GM18861 (cell line): ENCODE data around the gene ZFR2.
"Not testable (repeated sequence)": the region's sequence is repeated elsewhere in the genome, so short reads cannot be mapped to it uniquely, and the experiment has no call there.

Source experiments
- ATAC-seq: cut with Tn5 transposase; IDR thresholded peaks from one replicate; pipeline ENCODE4 v1.9.1; 2021; ENCODE audit not compliant: unreplicated experiment

The ZFR2 gene

DNA sequence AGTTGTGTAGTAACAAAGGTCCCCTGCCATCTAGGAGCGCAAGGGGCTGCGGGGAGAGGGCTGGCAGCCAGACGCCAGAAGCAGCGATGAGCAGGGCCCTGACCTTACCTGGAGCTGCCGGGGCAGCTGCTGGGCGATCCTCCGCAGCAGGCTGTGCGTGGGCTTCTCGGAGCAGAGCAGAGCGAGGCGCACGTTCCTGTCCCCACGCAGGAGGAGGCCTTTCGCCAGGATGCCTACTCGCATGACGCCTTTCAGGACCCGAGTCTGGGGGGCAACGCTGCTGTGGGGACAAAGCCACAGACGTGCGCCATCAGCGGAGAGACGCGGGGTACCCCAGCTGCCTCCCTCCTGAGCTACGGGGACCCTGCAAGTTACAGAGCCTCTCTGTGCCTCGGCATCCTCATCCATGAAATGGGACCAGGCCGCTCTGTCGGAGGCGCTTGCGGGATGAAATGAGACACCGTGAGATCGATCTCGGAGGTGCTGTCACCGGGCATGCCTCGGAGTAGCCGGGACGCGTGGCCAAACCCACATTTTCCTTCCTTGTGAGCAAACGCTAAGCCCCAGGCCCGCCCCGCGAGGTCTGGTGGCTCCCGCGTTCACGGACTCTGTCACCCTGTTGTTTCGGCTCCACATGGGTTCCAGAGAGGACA, 52.1 kb downstream of the ZFR2 start:
- no peak for ATAC-seq

DNA sequence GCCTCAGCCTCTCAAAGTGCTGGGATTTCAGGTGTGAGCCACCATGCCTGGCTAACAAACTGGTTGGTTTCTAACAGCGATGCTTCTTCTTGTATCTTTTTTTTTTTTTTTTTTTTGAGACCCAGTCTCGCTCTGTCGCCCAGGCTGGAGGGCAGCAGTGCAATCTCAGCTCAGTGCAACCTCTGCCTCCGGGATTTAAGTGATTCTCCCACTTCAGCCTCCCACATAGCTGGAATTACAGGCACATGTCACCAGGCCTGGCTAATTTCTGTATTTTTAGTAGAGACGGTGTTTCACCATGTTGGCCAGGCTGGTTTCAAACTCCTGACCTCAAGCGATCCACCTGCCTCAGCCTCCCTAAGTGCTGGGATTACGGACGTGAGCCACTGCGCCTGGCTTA, 52.7 kb downstream of the ZFR2 start:
- ATAC-seq = not testable (repeated sequence)

GRCh38 chr19:3814648-3815047, 54.2 kb downstream of the ZFR2 start:
- no peak for ATAC-seq

DNA sequence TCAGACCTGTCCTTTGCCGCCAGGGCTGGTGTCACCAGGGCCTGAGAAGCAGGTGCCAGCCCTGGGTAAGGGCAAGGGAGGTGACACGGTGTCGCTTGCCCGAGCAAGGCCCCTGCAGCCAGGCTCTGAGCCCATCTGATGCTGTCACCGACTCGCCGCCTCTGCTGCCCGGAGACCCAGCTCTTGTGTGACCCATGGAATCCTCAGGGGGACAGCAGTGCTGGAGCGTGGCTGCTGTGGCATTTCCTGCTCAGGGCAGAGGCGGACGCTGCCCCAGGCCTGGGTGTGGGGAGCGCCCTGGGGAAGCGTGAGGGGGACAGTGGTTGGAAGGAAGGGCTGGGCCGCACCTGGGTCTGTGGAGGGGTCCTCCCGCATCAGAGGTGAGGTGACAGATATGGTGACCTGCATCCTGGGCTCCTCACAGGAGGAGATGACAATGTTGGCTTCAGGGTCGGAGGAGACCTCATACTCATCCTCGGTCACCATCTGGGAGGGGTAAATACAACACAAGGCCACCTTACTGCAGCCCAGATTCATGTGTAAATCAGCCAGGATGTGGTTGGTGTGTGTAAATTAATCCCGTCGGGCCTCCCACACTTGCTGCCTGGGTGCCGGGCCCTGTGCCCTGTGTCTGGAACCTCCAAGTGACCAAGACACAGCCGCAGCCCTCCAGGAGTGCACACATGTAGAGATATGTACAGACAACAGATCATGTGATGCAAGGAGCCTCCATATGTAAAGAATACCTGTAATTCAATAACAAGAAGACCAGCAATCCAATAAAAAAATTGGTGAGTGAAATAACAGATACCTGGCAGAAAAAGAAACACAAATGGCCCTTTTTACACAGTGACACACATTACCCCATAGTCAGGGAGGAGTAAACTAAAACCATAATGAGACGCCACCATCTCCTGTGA, 55.1 kb downstream of the ZFR2 start:
- ATAC-seq = no peak

GRCh38 chr19:3810708-3811355, 58.0 kb downstream of the ZFR2 start:
- no peak for ATAC-seq

- ATAC-seq = peak; percentile 48
Measured at GRCh38 chr19:3809881-3810707, 58.7 kb downstream of the ZFR2 start.

GRCh38 chr19:3808420-3809143, 60.3 kb downstream of the ZFR2 start:
- no peak for ATAC-seq

DNA sequence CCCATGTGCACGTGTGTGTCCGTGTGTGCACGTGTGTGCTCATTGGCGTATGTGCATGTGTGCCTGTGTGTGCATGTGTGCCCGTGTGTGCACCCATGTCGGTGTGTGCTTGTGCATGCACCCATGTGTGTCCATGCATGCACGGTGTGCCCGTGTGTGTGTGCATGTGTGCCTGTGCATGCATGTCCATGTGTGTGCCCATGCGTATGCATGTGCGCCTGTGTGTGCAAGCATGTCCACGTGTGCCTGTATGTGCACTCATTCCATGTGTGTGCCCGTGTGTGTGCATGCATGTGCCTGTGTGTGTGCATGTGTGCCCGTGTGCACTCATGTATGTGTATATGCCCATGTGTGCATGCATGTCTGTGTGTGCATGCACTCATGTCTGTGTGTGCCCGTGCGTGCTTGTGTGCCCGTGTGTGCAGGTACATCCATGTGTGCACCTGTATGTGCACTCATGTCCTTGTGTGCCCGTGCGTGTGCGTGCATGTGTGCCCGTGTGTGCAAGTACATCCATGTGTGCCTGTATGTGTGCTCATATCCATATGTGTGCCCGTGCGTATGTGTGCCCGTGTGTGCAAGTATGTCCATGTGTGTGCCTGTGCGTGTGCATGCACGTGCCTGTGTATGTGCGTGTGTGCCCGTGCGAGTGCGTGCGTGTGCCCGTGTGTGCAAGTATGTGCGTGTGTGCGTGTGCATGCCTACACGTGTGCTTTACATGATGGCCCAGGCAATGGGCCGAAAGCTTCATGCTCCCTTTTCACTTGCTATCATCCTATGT, 61.1 kb downstream of the ZFR2 start:
- no peak for ATAC-seq

GRCh38 chr19:3807131-3807480, 61.7 kb downstream of the ZFR2 start:
- ATAC-seq = no peak

DNA sequence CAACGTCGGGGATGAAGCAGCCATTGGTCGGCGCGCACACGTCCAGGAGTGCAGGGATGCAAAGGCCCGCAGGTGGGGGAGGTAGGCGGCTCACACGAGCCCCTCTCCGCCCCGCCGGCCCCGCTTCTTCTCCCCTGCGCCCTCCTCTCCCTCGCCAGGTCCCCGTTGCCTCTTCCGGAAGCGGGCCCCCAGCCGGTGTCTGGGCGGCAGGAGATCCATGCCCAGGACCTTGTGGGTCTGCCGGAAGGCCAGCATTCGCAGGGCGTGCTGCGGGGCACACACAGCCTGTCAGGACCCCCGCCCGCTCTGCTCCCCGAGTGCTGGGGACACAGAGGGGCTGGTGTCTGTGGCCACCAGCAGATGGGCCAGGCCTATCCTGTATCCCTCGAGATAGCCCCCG, 63.0 kb downstream of the ZFR2 start:
- no peak for ATAC-seq

DNA sequence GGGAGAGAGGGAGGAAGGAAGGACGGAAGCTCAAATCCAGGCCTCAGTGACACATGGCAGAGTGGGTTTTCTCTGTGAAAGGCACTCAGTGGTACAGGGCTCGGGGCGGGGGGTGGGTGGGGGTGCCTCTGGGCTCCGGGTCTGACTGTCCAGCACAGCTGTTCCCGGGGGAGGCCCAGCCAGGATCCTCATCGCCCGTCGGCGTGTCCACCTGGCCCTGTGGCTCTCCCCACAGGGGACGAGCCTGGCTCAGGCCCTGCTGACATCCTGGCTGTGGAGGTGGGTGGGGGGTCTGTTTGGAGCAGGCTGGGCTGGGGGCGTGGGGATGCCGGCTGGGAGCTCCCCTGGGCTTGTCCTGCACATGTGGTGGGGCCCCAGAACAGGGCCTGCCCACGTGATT, 64.4 kb downstream of the ZFR2 start:
- no peak for ATAC-seq

DNA sequence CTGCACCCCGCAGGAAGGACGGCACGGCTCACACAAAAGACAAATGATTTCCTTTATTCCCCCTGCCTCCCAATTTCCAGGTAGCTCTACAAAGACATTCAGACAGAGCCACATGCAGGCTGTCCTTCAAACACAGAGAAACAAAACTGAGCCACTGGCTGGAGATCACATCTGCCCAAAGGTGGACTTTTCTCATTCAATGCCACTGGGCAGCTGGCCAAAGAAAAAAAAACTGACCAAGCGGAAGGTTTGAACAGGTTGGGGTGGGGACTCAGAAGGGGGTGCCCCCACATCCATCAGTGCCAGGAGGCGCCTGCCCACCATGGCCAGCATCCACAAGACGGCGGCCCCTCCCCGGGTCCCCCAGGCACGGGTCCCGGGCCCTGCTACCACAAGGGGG, 64.9 kb downstream of the ZFR2 start:
- ATAC-seq = no peak

DNA sequence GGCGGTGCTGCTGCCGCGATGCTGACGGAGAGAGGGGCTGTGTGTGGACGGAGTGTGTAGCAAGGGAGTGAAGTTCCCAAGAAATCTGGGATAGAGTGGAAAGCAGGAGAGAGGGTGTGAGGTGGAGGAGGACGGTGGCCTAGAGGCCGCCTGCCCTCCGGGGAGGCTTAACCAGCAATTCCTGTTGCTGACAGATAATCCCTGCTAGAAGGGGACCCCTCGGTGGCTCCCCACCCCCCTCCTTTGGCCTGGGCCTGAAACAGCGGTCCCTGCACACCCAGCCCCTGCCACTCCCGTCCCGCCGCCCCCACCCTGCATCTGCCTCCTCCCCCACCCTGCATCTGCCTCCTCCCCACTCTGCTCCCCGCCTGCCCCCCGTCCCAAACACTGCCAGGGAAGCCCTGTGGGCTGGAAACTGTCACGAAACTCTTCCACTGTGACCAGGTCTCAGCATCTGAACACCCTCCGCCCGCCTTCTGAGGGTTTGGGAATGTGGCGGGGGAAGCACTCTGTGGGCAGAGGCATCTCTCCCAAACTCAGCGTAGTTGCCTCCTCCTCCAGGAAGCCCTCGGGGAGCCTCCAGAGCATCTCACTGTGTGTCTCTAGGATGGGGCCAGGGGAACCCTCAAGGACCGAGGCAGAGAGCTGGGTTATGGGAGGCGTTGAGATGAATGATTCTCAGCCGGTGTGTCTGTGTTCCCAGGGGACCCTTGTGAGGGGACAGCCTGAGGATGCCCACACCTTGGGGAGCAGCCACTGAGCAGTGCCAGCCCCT, 65.5 kb downstream of the ZFR2 start:
- no peak for ATAC-seq

DNA sequence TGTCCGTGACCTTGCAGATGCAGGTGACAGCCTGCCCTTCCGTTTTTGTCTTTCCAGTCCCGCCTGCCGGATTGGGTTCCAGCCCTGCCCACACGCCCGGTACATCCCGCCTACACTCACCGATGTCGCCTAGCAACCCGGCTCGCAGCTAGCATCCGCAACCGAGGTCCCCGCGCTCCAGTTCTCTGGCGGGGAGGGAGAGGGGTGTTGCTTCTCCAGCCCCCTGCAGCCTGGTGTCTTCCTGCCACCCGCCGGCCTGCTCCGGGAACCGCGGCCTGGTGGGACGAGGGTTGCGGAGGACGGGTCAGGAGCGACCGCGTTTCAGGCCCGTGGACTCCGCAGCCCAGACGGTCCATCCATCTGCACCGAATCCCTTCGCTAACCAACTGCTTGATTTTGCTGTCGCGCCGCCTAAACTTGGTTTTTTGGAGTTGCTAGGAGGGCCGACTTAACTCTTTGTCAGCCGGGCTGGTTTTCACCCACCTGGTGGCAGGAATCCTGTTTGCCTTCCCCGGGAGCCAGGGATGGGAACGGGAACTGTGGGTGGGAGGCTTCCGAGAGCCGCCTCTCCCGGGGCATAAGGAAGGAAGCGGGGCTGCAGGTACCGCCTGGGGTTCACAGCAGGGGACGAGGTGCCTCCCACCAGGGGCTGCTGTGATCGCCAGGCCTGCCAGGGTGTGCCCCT, 67.3 kb downstream of the ZFR2 start:
- no peak for ATAC-seq

DNA sequence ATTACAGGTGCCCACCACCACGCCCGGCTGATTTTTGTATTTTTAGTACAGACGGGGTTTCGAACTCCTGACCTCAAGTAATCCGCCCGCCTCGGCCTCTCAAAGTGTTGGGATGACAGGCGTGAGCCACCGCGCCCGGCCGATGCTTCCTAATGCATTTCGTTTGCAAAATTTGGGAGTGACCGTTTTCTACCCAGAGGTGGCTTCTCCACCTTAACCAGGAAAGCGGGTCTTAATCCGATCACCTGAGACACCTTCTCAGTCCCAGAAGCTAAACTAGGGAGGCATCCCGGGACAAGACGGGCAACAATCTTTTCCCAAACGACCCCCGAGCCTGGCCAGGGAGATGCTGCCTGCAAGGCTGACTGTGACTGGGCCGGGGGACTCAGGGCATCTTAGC, 67.8 kb downstream of the ZFR2 start:
- no peak for ATAC-seq

GRCh38 chr19:3798137-3798536, 70.7 kb downstream of the ZFR2 start:
- ATAC-seq = no peak

DNA sequence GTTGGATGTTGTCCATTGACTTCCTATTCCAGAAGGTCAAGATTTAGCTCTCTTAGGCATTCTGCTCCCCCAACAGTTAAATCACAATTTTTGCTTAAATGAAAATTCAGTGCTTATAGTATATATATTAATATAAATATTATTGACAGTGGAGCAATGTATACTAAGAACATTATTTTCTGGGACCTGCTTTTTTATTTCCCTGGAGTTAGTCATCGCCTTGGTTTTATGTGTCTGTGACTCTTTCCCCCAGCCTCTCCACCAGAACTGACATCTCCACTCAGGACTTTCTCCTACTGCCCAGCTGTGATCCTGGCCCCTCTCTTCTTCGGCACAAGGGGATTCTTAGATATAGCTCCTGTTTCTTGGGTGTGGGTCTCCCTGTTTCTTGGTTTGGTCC, 72.5 kb downstream of the ZFR2 start:
- ATAC-seq = no peak

DNA sequence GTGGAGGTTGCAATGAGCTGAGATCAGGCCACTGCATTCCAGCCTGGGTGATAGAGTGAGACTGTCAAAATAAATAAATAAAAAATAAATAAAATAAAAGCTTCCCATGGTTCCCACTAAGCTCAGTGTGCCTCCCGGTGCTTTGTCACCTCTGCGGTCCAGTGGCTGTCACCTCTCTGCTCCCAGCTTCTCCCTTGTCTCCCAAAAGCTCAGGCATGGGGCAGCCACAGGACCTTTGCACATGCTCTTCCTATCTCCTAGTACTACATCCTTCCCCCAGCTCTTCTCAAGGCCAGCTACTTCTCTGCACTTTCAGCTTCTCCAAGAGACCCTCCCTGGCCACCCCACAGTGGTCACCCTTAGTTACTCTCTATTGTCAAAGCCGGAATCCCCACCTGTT, 75.0 kb downstream of the ZFR2 start:
- no peak for ATAC-seq
